ENCODE data around the gene PGAM5. TPM values are rescaled to one million over a fixed set of nuclear protein-coding genes. Genes with fewer than 3 reads are reported as not detected.

The PGAM5 gene
- total RNA-seq, 3 donors from 2014 or later = 25.5 to 38.9 (median 30.9) TPM

GRCh38 chr12:132665149-132665491 lies 45.5 kb upstream of the PGAM5 start:
- no peak for DNase-seq
- intact Hi-C loops (cut with DNase I, micrococcal nuclease) = no loop called here
- Histone ChIP-seq H3K4me1 (ENCODE audit: low read depth) (no peaks in the 10 kb centered on the region), H3K9me3 (no peaks in the 10 kb centered on the region), H3K36me3 (ENCODE audit: low read depth) (no peaks in the 10 kb centered on the region), H3K4me3 (no peak overlapping the region)
- ATAC-seq = no peak
- no peak for TF ChIP-seq CTCF (IDR thresholded peaks at IDR 0.05)

GRCh38 chr12:132665794-132666193 lies 44.8 kb upstream of the PGAM5 start:
- TF ChIP-seq CTCF (IDR thresholded peaks at IDR 0.05) = no peak
- DNase-seq (no peak), ATAC-seq (no peak)
- intact Hi-C loops (cut with DNase I, micrococcal nuclease) = no loop called here
- Histone ChIP-seq H3K9me3 (no peaks in the 10 kb centered on the region), H3K36me3 (ENCODE audit: low read depth) (no peaks in the 10 kb centered on the region), H3K4me1 (ENCODE audit: low read depth) (no peaks in the 10 kb centered on the region), H3K4me3 (no peak overlapping the region)

- H3K4me1 ChIP-seq (ENCODE audit: low read depth) = no peaks in the 10 kb centered on the region
- H3K9me3 ChIP-seq = no peaks in the 10 kb centered on the region
- intact Hi-C loops (cut with DNase I, micrococcal nuclease) = no loop called here
- DNase-seq (no peak), ATAC-seq (no peak)
- H3K36me3 ChIP-seq (ENCODE audit: low read depth) = no peaks in the 10 kb centered on the region
- TF ChIP-seq CTCF (IDR thresholded peaks at IDR 0.05) = no peak
- no peak overlapping the region for H3K4me3 ChIP-seq
These were observed 42.2 kb upstream of the PGAM5 start for GRCh38 chr12:132668191-132669088.

- ATAC-seq (no peak), DNase-seq (no peak)
- intact Hi-C loops (cut with DNase I, micrococcal nuclease) = no loop called here
- TF ChIP-seq CTCF (IDR thresholded peaks at IDR 0.05) = no peak
- H3K4me3 ChIP-seq = no peak overlapping the region
- no peaks in the 10 kb centered on the region for H3K9me3 ChIP-seq
- H3K4me1 ChIP-seq (ENCODE audit: low read depth) = no peaks in the 10 kb centered on the region
- no peaks in the 10 kb centered on the region for H3K36me3 ChIP-seq (ENCODE audit: low read depth)
These were observed 41.3 kb upstream of the PGAM5 start for GRCh38 chr12:132669166-132669879.

GRCh38 chr12:132672116-132672515 lies 38.5 kb upstream of the PGAM5 start:
- H3K4me3 ChIP-seq = no peak overlapping the region
- H3K9me3 ChIP-seq = no peaks in the 10 kb centered on the region
- ATAC-seq = no peak
- no peaks in the 10 kb centered on the region for H3K4me1 ChIP-seq (ENCODE audit: low read depth)
- no peak for DNase-seq
- intact Hi-C loops (cut with DNase I, micrococcal nuclease) = no loop called here
- no peaks in the 10 kb centered on the region for H3K36me3 ChIP-seq (ENCODE audit: low read depth)
- TF ChIP-seq CTCF (IDR thresholded peaks at IDR 0.05) = no peak

All from mucosa of descending colon (tissue), 3 donors.